A673 (cell line): ENCODE data around the gene SPDEF.

Experiments
- EZH2 ChIP-seq: fragments of 200-600 bp; sonication (generic); IDR thresholded peaks from 2 replicates; pipeline ENCODE4 v1.6.1; 2017; ENCODE audit warnings: borderline replicate concordance, low read depth, mild to moderate bottlenecking, mixed read lengths, antibody characterized with exemption, low read length; ENCODE audit not compliant: poor library complexity, severe bottlenecking
- TF ChIP-seq, protein P1 (sequence below): fragments of 300-800, 200-600 bp; sonication (generic); conservative IDR thresholded peaks from 2 replicates; pipeline ENCODE4 v1.5.1; 2017; ENCODE audit warnings: low read depth, mild to moderate bottlenecking, antibody characterized with exemption, low read length, moderate library complexity, mixed read lengths

DNA sequence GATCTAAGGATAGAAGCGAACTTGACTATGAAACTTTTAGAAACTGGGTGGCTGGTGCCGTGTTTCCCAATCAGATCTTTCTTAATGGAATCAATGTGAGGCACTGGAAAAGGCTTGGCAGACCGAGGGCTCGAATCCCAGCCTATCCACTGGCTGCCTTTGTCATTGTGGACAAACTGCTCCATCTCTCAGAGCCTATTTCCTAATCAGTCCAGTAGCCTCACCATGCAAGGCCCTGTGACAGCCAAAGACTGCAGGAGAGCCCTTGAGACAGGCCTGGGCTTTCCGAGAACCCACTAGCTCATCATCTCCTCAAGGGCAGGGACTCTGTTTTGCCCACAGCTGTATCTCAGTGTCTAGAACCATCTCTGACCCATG lies 43.4 kb downstream of the SPDEF start:
- no peak for TF ChIP-seq EZH2
- TF ChIP-seq, protein P1, sequence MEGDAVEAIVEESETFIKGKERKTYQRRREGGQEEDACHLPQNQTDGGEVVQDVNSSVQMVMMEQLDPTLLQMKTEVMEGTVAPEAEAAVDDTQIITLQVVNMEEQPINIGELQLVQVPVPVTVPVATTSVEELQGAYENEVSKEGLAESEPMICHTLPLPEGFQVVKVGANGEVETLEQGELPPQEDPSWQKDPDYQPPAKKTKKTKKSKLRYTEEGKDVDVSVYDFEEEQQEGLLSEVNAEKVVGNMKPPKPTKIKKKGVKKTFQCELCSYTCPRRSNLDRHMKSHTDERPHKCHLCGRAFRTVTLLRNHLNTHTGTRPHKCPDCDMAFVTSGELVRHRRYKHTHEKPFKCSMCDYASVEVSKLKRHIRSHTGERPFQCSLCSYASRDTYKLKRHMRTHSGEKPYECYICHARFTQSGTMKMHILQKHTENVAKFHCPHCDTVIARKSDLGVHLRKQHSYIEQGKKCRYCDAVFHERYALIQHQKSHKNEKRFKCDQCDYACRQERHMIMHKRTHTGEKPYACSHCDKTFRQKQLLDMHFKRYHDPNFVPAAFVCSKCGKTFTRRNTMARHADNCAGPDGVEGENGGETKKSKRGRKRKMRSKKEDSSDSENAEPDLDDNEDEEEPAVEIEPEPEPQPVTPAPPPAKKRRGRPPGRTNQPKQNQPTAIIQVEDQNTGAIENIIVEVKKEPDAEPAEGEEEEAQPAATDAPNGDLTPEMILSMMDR = no peak
